Activated naive CD4-positive, alpha-beta T cell treated with anti-CD3 and anti-CD28 coated beads, Interleukin-2, amount 50 U/mL, for 16 hours (primary cell): ENCODE measurements around the gene PDE1C.

Experiments
- DNase-seq: peaks from one replicate; pipeline ENCODE4 v3.0.0-alpha.2; 2020

The PDE1C gene

DNA sequence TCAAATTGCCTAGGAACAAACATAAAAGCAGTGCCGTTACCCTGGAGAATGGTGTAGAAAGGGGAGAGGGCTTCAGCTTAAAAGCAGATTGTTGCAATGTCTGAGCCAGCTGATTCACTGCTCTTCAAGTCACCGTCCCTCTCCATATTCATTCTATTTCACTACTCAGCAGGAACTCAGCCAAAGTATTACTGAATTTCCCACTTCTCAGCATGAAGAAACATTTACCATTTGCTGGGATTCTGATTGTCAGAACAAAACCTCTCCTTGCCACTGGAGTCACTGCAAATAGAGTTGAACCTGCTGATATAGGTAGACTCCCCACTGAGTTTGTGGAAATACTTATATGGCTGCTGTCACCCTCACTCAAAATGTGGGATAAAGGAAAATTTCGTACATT, 311.5 kb downstream of the PDE1C start:
- no peak for DNase-seq

DNA sequence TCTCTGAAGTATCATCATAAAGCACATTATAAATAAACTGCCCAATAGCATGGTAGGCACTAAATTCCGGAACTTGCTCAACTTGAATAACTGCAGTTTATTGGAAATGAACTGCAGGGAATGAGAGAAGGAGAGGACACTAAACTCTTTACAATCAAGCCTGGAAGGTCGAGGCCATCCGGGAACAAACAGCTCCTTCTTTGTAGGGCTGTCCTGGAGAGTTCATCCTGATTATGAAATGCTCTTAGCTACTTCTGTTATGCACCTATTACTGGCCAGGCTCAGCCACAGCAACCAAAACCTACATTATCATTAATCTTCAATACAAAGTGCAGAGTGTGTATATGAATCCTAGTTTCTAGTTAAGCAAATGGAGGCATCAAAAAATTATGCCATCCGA, 318.5 kb downstream of the PDE1C start:
- DNase-seq, result no peak

DNA sequence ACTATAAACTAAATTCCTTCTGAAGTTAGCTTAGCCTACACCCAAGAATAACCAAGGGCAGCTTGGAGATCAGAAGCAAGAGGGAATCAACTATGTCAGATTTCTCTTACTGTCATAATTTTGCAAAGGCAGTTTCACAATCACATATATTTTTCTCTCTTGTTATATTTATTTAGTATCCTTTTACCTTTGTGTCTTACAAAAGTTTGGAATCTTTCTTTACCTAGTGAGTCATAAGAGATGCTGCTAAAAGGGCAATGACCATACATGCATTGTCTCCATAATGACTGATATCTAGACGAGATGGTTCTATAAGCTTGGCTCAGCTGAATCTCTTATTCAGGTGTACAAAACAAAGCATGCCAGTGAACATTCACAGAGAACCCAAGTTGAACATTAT, 322.1 kb downstream of the PDE1C start:
- DNase-seq, result no peak

DNA sequence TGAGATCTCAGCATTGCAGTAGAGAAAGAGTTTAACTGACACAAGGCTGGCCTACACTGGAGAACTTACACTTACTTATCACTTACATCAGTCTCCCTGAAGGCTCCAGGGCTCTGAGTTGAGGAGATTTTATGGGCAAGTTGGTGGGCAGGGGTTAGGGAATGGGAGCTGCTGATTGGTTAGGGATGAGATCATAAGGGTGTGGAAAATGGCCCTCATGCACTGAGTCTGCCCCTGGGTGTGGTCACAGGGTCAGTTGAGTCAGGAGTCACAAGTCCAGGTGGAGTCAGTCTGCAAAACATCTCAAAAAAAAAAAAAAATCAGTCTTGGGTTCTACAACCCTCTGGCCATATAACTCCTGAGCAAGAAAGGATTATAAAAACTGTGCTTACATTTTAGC, 322.7 kb downstream of the PDE1C start:
- DNase-seq, result no peak

DNA sequence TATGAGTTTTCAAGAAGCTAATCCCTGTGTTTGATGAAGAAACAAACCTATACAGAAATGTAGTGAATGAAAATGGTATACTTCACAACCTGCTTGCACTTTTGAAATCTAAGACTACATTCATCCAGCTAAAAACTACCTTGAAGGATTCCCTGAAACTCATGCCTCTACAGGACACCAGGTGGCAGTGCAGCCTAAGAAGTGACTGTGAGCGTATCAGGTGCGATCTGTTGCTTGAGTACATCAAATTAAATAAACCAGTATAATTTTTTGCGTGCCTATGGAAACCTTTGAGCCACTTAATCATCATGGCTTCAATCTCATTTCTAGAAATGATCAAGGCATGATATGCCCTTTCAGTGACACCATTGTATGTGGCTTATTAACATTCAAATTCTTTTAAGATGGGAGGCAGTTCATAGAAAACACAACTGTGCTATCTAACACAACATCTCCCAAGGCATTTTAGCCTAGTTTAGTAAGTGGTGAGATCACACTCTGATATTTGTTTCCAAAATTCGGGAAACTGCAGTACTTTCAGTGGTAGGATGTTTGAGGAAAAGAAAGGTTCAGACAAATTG, 325.8 kb downstream of the PDE1C start:
- no peak for DNase-seq

DNA sequence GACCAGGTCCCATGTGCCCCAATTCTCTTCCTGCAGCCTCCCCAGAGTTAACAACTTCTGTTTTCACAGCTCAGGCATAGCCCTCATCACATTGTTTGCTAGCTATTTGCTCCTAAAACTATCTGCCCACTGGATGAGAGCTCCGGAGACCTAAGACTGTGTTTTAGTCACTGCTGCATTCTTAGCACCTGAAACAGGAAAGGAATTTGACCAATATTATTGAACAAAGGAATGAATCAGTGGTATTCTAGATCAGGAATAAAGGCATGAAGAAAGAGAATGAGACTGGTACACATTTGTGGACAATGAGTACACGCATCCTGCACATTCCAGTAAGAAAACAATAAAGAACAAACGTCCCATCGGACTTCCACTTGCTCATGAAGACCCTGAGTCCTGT, 328.4 kb downstream of the PDE1C start:
- no peak for DNase-seq

DNA sequence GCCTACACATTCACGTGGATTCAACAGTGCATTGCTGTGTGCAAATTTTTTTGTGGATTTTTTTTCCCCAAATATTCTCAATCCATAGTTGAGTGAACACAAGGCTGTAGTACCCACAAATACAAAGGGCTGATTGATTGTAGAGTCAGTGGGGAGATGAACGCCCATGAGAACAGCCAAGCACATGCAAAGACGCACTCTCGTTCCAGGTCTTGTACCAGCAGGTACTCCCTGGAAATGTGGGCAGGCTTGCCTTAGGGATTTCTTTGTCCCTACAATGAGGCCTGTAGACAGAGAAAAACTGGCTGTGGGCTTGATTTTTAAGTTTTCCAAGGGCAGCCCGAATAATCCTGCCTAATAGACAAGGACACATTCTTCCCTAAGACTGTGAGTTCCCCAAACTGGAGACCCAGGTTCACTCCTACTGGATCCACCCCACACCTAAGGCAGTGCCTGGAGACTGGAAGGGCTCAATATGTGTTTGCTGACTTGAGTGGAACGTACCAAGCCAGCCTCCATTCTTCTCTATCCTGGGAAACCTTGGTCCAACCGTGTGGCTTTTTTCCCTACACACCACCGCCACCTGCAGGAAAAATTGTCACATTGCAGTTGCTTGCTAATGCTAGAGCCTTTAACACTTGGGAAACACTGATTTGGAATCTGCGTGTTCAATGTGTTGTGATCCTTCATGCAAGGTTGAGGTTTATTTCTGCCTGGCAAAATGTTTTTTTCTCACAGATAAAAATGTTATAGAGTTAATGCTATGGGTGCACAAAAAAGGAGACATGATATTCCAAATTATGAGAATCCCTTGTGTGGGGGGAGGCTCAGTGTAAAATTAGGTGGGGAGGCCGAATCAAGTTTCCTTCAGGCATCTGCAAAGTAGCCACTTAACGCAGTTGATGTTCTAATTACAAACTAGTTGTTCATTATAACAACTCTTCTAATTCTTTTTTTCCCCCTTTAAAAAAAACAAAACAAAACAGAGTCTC, 333.9 kb downstream of the PDE1C start:
- no peak for DNase-seq

DNA sequence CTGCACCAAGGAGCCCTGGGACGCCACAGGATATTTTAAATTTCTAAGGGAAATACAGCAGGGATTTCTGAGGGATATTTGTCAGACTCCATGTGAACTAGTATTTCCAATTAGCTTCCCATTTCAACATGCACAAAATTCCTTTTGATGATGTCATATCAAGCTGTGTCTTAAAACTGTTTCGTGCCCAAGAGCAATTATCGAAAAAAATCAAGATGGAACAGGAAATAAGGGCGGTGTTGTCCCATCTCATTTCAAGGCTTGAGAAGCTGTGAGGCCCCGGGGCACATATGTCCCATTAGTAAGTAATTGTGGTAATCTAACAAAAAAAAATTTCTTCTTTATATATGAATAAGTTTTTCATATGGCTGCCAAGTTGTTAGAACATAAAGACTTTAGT, 335.8 kb downstream of the PDE1C start:
- no peak for DNase-seq

DNA sequence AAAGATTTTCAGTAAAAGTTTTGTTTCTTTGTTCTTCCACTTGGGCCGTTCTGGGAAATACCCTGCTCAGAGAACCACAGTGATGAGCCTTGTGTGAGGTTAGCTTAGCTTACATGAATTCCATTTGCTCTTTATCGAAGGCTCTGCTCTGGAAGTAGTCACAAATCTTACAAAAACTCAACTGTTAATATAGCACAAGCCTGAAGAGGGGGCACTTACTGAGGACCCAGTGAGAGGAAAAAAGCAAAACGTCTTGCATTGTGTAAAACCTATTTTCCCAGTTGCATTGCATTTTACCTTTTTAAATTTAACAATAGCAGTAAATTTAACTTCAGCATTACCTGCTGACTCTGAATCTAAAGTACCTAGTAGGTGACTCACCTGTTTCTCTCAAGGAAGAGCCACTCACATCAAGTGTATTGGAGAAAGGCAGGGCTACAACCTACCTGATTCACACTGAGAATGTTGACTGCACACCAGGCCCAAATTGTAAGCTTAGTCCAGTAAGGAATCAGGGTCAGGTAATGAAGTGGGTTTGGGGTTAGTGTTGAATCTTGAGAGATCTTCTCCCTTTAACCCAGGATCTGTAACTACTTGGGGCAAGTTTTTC, 340.9 kb downstream of the PDE1C start:
- no peak for DNase-seq

DNA sequence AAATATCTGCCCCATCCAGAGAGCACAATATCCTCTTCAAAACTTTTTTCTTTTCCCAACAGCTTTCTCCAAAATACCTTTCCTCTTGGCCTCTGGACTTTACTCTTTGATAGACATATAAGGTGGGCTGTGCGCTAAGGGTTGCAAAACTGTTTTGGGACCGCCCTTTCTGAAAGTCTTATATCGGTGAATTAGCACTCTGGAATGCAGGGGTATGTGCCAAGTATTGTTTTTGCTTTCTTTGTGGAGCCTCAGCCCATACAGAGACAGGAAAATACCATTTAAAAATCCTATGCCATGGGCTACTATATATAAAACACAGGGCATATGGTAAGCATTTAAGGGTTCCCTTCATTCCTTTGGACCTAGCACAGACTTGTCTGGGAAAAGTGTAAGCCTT, 345.5 kb downstream of the PDE1C start:
- no peak for DNase-seq

DNA sequence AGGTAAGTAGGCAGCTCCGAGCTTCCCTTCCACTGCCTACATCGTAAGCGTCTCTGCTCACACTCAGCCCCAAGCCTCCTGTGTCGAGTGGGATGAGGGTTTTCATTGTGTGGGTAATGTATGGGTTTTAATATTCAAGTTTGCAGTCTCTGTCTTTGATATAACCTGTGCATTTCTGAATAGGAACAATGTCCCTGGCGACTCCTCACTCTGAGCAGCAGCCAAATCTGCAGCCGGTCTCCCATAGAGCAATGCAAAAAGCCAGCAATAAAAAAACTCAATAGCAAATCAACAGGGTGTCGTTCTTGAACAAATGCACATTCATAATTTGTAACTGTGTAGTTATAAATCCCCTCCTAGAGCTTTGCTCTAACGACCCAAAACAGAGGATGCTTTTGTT, 349.8 kb downstream of the PDE1C start:
- DNase-seq, result no peak

DNA sequence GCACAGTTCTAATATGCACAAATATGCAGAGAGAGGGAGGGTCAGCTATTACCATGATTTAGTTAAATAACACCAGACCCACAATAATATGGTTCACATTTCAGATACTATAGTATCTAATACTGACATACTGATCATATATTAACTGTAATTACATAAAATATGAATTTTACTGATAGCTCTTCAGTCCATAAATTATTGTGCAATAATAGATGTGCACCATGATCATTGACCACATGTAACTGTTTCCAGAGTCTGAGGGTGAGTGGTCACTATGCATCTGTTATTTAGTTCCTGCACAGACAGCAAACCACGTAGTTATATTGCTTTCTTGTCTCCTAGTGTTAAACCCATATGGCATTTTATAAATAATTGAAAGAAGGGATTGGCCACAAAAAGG, 353.9 kb downstream of the PDE1C start:
- no peak for DNase-seq

DNA sequence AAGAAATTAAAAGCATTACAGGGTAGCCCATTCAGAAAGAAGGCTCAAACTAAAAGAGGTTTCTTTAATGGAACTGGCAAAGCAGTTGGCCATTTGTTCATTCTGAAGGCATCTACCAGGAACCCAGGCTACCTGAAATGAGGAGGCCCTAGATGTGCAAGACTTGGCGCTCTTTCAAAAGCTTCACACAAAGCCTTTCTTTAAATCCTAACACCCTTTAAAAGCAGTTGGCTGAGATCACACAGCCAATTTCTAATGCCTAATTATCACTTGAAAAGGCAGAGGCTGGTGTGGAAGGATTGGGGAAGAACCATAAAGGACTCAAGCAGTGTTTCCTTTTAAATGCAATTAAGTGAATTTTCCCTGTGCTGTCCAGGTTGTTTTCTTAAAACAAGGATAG, 360.0 kb downstream of the PDE1C start:
- no peak for DNase-seq

DNA sequence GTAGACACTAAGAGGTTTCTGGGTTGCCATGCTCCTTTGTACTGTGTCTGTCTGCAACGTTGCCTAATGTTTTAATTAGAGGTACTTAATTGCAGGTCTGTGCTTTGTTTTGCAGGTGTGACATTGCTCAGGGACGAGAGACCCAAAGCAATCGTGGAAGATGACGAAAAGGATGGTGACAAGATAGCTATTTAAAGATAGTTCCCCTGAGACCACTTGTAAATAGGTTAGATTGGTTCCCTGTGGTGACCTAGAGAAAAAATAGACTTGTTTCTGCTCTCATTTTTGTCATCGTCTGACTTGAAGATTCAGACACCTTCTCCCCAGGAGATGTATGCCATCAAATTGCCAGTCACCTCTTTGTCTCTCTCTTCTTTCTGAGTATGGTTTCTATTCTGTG, 363.1 kb downstream of the PDE1C start:
- DNase-seq, result no peak

DNA sequence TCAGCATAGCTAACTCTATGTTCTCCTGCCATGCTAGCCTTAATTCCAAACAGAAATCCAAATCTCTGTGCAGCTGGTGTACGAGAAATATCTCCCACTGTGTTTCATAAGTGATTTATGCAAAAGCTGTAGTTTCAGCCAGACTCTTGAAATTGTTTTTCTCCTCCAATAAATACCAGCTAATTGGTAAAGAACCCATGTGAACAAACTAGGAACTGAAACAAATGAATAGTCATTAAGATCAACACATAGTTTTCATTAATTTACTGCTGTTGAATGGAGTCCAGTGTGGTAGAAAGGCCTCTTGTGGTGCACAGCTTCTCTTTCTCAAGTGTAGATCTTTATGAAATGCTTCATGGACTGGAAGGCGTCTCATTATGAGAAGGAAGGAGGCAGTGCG, 364.8 kb downstream of the PDE1C start:
- no peak for DNase-seq

DNA sequence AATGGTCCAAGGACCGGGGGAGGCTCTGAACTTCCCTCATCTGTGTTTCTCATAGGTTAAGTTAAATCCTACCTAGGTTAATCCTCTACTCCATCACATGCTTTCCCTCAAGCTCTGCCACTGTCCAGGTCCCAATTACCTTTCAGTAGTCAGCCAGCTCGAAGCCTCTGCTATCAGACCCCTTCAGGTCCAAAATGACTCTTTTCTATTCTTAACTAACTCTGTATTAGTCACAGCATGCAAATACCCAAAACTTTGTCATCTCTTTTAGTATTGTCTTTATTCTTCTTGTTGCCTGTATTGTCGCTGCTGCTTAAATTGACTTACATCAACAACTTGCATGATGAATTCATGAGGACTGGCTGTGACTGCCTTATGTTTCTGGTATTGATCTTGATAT, 367.9 kb downstream of the PDE1C start:
- no peak for DNase-seq
